BLaER1 (cell line): ENCODE results near the gene KCNB1.

Experiments
- H3K27ac ChIP-seq: shearing (Covaris generic); formaldehyde crosslinking; 2 replicates; pipeline ENCODE4 v1.8.1; 2022
- H3K27me3 ChIP-seq: shearing (Covaris generic); formaldehyde crosslinking; 2 replicates; pipeline ENCODE4 v1.8.1; 2022
- H3K36me3 ChIP-seq: shearing (Covaris generic); formaldehyde crosslinking; 2 replicates; pipeline ENCODE4 v1.8.1; 2022
- H3K4me1 ChIP-seq: shearing (Covaris generic); formaldehyde crosslinking; 2 replicates; pipeline ENCODE4 v1.8.1; 2022
- H3K4me2 ChIP-seq: shearing (Covaris generic); formaldehyde crosslinking; 2 replicates; pipeline ENCODE4 v1.8.1; 2022
- H3K4me3 ChIP-seq: shearing (Covaris generic); formaldehyde crosslinking; 2 replicates; pipeline ENCODE4 v1.8.1; 2022
- H3K9ac ChIP-seq: shearing (Covaris generic); formaldehyde crosslinking; 2 replicates; pipeline ENCODE4 v1.8.1; 2022
- H3K9me3 ChIP-seq: shearing (Covaris generic); formaldehyde crosslinking; 2 replicates; pipeline ENCODE4 v1.8.1; 2022
- H4K20me1 ChIP-seq: shearing (Covaris generic); formaldehyde crosslinking; 2 replicates; pipeline ENCODE4 v1.8.1; 2022
- Cebpa-rat ChIP-seq: shearing (Covaris generic); IDR thresholded peaks from 2 replicates; pipeline ENCODE4 v1.8.1; 2022

The KCNB1 gene

GRCh38 chr20:49431329-49431728 is 51.1 kb downstream of the KCNB1 start:
- no peak for TF ChIP-seq Cebpa-rat
- Histone ChIP-seq H3K27me3 (no peaks in the 10 kb centered on the region), H3K9me3 (no peaks in the 10 kb centered on the region)

DNA sequence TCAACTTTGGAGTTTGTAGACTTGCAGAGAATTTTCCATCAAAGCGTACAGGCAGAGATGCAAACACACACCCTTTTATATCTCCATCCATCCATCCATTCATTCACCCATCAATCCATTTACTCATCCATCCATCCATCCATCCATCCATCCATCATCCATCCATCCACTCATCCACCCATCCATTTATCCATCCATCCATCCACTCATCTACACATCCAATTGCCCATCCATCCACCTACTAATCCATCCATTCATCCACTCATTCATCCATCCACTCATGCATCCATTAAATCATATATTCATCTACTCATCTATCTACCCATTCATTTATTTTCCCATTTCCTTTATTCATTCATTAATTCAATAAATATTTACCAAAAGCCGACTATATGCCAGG is 52.1 kb downstream of the KCNB1 start:
- Histone ChIP-seq H3K4me1 (peaks cover 13% of the 10 kb centered on the region), H4K20me1 (no peaks in the 10 kb centered on the region), H3K9ac (no peak overlapping the region), H3K27me3 (no peaks in the 10 kb centered on the region), H3K4me3 (no peak overlapping the region), H3K9me3 (no peaks in the 10 kb centered on the region), H3K36me3 (no peaks in the 10 kb centered on the region), H3K27ac (no peak overlapping the region), H3K4me2 (no peak overlapping the region)
- TF ChIP-seq Cebpa-rat: no peak

More at GRCh38 chr20:49431329-49431728, 51.1 kb downstream of the KCNB1 start:
- H3K4me3 ChIP-seq: no peak overlapping the region
- H3K27ac ChIP-seq: no peak overlapping the region
- no peaks in the 10 kb centered on the region for H3K36me3 ChIP-seq
- H3K4me1 ChIP-seq: peaks cover 13% of the 10 kb centered on the region
- no peak overlapping the region for H3K9ac ChIP-seq
- H4K20me1 ChIP-seq: no peaks in the 10 kb centered on the region
- H3K4me2 ChIP-seq: no peak overlapping the region

DNA sequence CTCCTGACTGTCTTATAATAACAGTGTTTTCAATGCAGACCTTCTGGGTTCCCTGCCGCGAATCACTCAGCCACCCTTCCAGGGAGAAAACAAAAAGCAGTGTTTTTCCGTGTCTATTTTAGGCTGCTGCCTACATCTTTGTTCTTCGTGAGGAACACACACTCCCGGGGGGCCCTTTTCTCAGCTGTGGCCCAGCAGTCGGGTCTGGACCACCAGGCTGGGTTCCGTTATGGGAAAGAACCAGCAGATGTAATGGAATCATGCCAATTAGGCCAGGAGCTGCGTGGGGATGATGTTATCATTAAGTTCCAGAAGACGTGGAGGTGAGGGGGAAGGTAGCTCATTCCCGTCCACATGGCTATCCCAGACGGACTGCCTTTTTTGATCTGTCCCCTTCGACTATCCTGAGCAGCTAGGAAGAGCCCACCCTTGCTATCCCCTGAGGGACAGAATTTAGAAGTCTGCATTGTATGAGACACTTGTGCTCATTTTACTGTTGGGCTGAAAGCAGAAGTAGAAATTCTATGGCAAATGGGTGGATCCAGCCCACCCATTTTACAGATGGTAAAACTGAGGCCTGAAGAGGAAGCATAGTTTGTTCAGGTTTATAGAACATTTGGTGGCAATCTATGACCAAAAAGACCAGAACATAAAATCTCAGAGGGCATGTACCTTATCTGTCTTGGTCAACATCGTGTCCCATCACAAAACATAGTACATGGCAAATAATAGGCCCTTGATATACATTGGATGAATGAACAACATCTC is 54.5 kb downstream of the KCNB1 start:
- H3K9me3 ChIP-seq: no peaks in the 10 kb centered on the region
- peaks cover 13% of the 10 kb centered on the region for H3K4me1 ChIP-seq
- TF ChIP-seq Cebpa-rat: no peak
- peak overlapping the region; percentile 69 for H3K4me2 ChIP-seq
- H3K4me3 ChIP-seq: no peak overlapping the region
- no peaks in the 10 kb centered on the region for H3K36me3 ChIP-seq
- H4K20me1 ChIP-seq: no peaks in the 10 kb centered on the region
- H3K27ac ChIP-seq: no peak overlapping the region
- no peak overlapping the region for H3K9ac ChIP-seq
- no peaks in the 10 kb centered on the region for H3K27me3 ChIP-seq

- Histone ChIP-seq H3K9ac (no peak overlapping the region), H3K4me3 (no peak overlapping the region), H3K36me3 (no peaks in the 10 kb centered on the region), H3K9me3 (no peaks in the 10 kb centered on the region), H3K4me2 (peak overlapping the region; percentile 69), H4K20me1 (no peaks in the 10 kb centered on the region), H3K27ac (no peak overlapping the region), H3K4me1 (peaks cover 13% of the 10 kb centered on the region), H3K27me3 (no peaks in the 10 kb centered on the region)
- TF ChIP-seq Cebpa-rat: 0 out of 2 replicates have a peak, but pooled peaks have one; percentile 22
Observed at GRCh38 chr20:49426873-49427272, 55.6 kb downstream of the KCNB1 start.

DNA sequence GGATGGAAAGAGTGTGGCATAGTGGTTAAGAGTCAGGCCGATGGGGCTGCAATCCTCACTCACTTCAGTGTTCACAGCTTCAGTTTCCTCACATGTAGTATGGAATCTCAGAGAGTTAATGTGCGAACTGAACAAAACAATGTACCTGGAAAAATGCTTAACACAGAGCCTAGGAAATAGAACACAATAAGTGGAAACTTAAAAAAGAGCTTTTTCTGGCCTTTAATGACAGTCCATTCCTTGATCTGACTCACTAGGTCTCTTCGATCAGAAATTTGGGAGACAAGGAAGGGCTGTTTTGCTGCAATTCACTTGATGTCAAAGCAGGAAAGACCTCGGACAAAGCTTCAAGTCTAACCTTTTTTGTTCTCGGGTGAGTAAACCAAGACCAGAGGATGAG is 56.1 kb downstream of the KCNB1 start:
- Histone ChIP-seq H3K4me2 (no peak overlapping the region), H3K27me3 (no peaks in the 10 kb centered on the region), H3K36me3 (no peaks in the 10 kb centered on the region), H3K9me3 (no peaks in the 10 kb centered on the region), H3K9ac (no peak overlapping the region), H3K4me3 (no peak overlapping the region), H4K20me1 (no peaks in the 10 kb centered on the region), H3K4me1 (peaks cover 17% of the 10 kb centered on the region), H3K27ac (no peak overlapping the region)
- no peak for TF ChIP-seq Cebpa-rat

- H4K20me1 ChIP-seq: no peaks in the 10 kb centered on the region
- TF ChIP-seq Cebpa-rat: no peak
- H3K36me3 ChIP-seq: no peaks in the 10 kb centered on the region
- H3K9ac ChIP-seq: no peak overlapping the region
- H3K4me2 ChIP-seq: no peak overlapping the region
- H3K4me1 ChIP-seq: peaks cover 17% of the 10 kb centered on the region
- H3K27me3 ChIP-seq: no peaks in the 10 kb centered on the region
- H3K4me3 ChIP-seq: no peak overlapping the region
- no peaks in the 10 kb centered on the region for H3K9me3 ChIP-seq
- H3K27ac ChIP-seq: no peak overlapping the region
Observed at GRCh38 chr20:49424536-49424935, 57.9 kb downstream of the KCNB1 start.

GRCh38 chr20:49422161-49422560 is 60.3 kb downstream of the KCNB1 start:
- Histone ChIP-seq H3K4me3 (no peak overlapping the region), H3K9me3 (no peaks in the 10 kb centered on the region), H4K20me1 (no peaks in the 10 kb centered on the region), H3K4me1 (peaks cover 26% of the 10 kb centered on the region), H3K27ac (no peak overlapping the region), H3K36me3 (no peaks in the 10 kb centered on the region), H3K4me2 (no peak overlapping the region), H3K27me3 (no peaks in the 10 kb centered on the region), H3K9ac (no peak overlapping the region)
- TF ChIP-seq Cebpa-rat: no peak

DNA sequence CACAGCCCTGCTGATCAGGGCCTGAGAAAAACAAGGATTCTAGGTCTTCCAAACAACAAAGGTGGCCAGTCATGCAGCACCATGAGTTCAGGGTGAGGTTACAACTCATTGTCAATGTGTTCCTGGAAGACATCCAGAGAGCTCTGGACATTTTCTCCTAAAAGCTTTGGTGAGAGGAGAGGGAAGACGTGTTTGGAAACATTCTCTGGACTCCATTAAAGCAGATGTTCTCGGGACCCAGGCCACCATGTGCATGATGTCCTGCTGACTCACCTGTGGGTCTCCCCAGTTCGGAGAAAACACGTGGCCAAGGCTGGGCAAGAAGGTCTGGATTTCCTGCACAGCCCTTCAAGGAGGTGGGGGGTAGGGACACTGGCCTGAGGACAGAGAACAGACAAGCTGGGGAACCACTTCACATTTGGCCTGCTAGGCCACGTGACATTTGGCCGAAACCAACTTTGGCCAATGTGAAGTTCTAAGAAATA is 61.6 kb downstream of the KCNB1 start:
- H3K27ac ChIP-seq: no peak overlapping the region
- H3K4me1 ChIP-seq: peaks cover 22% of the 10 kb centered on the region
- H3K4me2 ChIP-seq: no peak overlapping the region
- no peaks in the 10 kb centered on the region for H3K9me3 ChIP-seq
- H3K9ac ChIP-seq: no peak overlapping the region
- TF ChIP-seq Cebpa-rat: no peak
- no peak overlapping the region for H3K4me3 ChIP-seq
- no peaks in the 10 kb centered on the region for H4K20me1 ChIP-seq
- H3K36me3 ChIP-seq: no peaks in the 10 kb centered on the region
- H3K27me3 ChIP-seq: no peaks in the 10 kb centered on the region

- no peaks in the 10 kb centered on the region for H3K9me3 ChIP-seq
- H3K4me2 ChIP-seq: no peak overlapping the region
- H3K36me3 ChIP-seq: no peaks in the 10 kb centered on the region
- H3K4me1 ChIP-seq: peaks cover 23% of the 10 kb centered on the region
- H3K27ac ChIP-seq: no peak overlapping the region
- H3K4me3 ChIP-seq: no peak overlapping the region
- no peak for TF ChIP-seq Cebpa-rat
- H3K9ac ChIP-seq: no peak overlapping the region
- no peaks in the 10 kb centered on the region for H4K20me1 ChIP-seq
- H3K27me3 ChIP-seq: no peaks in the 10 kb centered on the region
Observed at GRCh38 chr20:49420292-49420691, 62.2 kb downstream of the KCNB1 start.

DNA sequence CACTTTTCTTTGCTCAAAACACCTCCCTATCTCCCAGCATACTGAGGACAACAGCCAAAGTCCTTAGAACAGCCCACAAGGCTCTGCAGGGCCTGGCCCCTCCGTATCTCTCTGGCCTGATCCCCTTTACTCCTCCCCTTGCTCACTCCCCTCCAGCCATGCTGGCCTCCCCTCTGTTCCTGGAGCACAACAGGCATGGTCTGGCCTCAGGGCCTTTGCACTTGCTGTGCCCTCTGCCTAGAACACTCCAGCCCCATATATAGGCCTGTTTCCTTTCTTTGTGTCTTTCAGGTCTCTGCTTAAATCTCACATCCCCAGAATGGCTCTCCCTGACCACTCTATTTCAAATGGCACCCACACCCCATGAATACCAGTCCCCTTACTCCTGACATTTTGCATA is 62.7 kb downstream of the KCNB1 start:
- no peaks in the 10 kb centered on the region for H4K20me1 ChIP-seq
- no peaks in the 10 kb centered on the region for H3K9me3 ChIP-seq
- H3K9ac ChIP-seq: no peak overlapping the region
- H3K36me3 ChIP-seq: no peaks in the 10 kb centered on the region
- peaks cover 28% of the 10 kb centered on the region for H3K4me1 ChIP-seq
- no peak for TF ChIP-seq Cebpa-rat
- no peaks in the 10 kb centered on the region for H3K27me3 ChIP-seq
- H3K4me3 ChIP-seq: no peak overlapping the region
- H3K4me2 ChIP-seq: no peak overlapping the region
- H3K27ac ChIP-seq: no peak overlapping the region
